OCI-LY3 (cell line): ENCODE measurements around the gene OSBPL3.

Experiments used
- EZH2phosphoT487 ChIP-seq: fragments of 200-600 bp; shearing (Covaris generic); IDR thresholded peaks from 2 replicates; pipeline ENCODE4 v1.6.1; 2018; ENCODE audit warnings: antibody characterized with exemption, mixed run types, low read depth
- TF ChIP-seq, protein P1 (sequence below): fragments of 200-600, 300-600 bp; sonication (generic); IDR thresholded peaks from 2 replicates; pipeline ENCODE4 v1.5.1; 2014; ENCODE audit warnings: antibody characterized with exemption, low read length, low read depth

DNA sequence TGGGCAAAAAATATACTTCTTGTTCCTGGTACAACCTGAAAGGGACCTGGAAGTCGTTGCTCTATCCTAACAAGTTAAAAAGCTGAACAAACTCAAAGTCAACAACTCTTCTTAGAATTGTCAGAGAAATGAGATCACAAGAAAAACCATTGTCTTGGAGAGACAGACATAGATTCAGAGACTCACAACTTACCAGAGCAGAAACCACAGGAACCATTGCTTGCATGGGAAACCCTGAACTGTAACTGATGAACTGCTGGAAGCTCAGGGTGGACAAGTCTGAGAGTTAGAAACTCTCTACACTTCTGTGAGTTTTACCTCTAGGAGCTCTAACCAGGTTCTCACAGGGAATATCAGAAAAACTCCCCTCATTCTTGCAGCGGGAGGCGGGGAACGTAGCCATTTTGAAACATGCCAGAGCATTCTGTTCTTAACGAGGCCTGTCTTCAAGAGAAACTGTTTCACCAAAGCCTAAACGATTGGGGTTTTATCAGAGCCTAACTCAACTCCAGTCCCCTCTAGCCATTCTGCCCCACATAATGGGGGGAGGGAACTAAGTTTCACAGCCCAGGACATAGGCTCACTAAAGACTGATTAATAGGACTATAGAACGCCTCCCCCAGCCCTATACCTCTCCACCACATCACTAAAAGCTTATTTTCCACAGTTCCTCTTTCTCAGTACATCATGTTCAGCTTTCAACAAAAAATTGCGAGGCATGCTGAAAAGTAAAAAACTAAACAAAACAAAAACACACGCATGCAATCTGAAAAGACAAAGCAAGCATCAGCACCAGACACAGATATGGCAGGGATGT, 210.8 kb downstream of the OSBPL3 start:
- TF ChIP-seq, protein P1, sequence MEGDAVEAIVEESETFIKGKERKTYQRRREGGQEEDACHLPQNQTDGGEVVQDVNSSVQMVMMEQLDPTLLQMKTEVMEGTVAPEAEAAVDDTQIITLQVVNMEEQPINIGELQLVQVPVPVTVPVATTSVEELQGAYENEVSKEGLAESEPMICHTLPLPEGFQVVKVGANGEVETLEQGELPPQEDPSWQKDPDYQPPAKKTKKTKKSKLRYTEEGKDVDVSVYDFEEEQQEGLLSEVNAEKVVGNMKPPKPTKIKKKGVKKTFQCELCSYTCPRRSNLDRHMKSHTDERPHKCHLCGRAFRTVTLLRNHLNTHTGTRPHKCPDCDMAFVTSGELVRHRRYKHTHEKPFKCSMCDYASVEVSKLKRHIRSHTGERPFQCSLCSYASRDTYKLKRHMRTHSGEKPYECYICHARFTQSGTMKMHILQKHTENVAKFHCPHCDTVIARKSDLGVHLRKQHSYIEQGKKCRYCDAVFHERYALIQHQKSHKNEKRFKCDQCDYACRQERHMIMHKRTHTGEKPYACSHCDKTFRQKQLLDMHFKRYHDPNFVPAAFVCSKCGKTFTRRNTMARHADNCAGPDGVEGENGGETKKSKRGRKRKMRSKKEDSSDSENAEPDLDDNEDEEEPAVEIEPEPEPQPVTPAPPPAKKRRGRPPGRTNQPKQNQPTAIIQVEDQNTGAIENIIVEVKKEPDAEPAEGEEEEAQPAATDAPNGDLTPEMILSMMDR = no peak
- TF ChIP-seq EZH2phosphoT487 = no peak
